ENCODE results near the gene PCNP. TPM values are rescaled to one million over a fixed set of nuclear protein-coding genes. Genes with fewer than 3 reads are reported as not detected.
"Not testable (repeated sequence)": the region's sequence is repeated elsewhere in the genome, so short reads cannot be mapped to it uniquely, and the experiment has no call there.

PCNP gene
- total RNA-seq, 2 experiments from 2014 or later = 261 to 267 TPM

- H3K4me3 Mint-ChIP-seq = peak overlapping the region; percentile 38
- peak overlapping the region; percentile 65 for H3K27ac Mint-ChIP-seq
- H3K4me1 Mint-ChIP-seq (ENCODE audit: low read depth) = peaks cover 71% of the 10 kb centered on the region
- no peaks in the 10 kb centered on the region for H3K27me3 Mint-ChIP-seq (ENCODE audit: low read depth)
- peaks cover 30% of the 10 kb centered on the region for H3K36me3 Mint-ChIP-seq (ENCODE audit: low read depth)
- no peaks in the 10 kb centered on the region for H3K9me3 Mint-ChIP-seq
- intact Hi-C loops (cut with micrococcal nuclease) = loop anchor here (5.0 to 10.0 kb wide), 5 partner anchors 104 to 1309 kb away; partner anchors contain the start of genes NIT2, NXPE3 and TBC1D23
- no peak for DNase-seq
- CTCF ChIA-PET = interaction anchor here (0.7 to 1.0 kb wide), 3 partner anchors 8 to 209 kb away, joined by 3 to 4 read pairs (median 3); no protein-coding TSS in a partner anchor
These were observed 2.7 kb upstream of the PCNP start for GRCh38 chr3:101571028-101571895.

- Mint-ChIP-seq H3K27me3 (ENCODE audit: low read depth) (no peaks in the 10 kb centered on the region), H3K27ac (peak overlapping the region; percentile 96), H3K36me3 (ENCODE audit: low read depth) (peaks cover 24% of the 10 kb centered on the region), H3K9me3 (no peaks in the 10 kb centered on the region), H3K4me3 (peak overlapping the region; percentile 95), H3K4me1 (ENCODE audit: low read depth) (peaks cover 69% of the 10 kb centered on the region)
- peak; percentile 59 for DNase-seq
- CTCF ChIA-PET = interaction anchor here (0.6 to 2.6 kb wide), 12 partner anchors 11 to 275 kb away, joined by 3 to 12 read pairs (median 4); partner anchors contain the start of gene NFKBIZ
- intact Hi-C loops (cut with micrococcal nuclease) = loop anchor here (1.0 to 10.0 kb wide), 15 partner anchors 13 to 1312 kb away; partner anchors contain the start of genes LNP1, NIT2, NXPE3 and RPL24
These were observed 570 bp downstream of the PCNP start for GRCh38 chr3:101574388-101575112.

- CTCF ChIA-PET = interaction anchor here (1.3 kb wide), 1 partner anchor 96 kb away, joined by 3 read pairs; no protein-coding TSS in a partner anchor
- H3K27me3 Mint-ChIP-seq (ENCODE audit: low read depth) = no peaks in the 10 kb centered on the region
- H3K4me1 Mint-ChIP-seq (ENCODE audit: low read depth) = peaks cover 51% of the 10 kb centered on the region
- H3K4me3 Mint-ChIP-seq = no peak overlapping the region
- DNase-seq = no peak
- H3K36me3 Mint-ChIP-seq (ENCODE audit: low read depth) = peaks cover 30% of the 10 kb centered on the region
- no peaks in the 10 kb centered on the region for H3K9me3 Mint-ChIP-seq
- no peak overlapping the region for H3K27ac Mint-ChIP-seq
- intact Hi-C loops (cut with micrococcal nuclease) = loop anchor here (10.0 kb wide), 1 partner anchor 1242 kb away; the partner anchor contains the start of gene NIT2
These were observed 3.3 kb downstream of the PCNP start for GRCh38 chr3:101577286-101577685.

- Mint-ChIP-seq H3K9me3 (no peaks in the 10 kb centered on the region), H3K27ac (no peak overlapping the region), H3K4me3 (no peak overlapping the region), H3K4me1 (ENCODE audit: low read depth) (peaks cover 20% of the 10 kb centered on the region), H3K36me3 (ENCODE audit: low read depth) (peaks cover 44% of the 10 kb centered on the region), H3K27me3 (ENCODE audit: low read depth) (no peaks in the 10 kb centered on the region)
- DNase-seq = no peak
- intact Hi-C loops (cut with micrococcal nuclease) = no loop called here
- CTCF ChIA-PET = interaction anchor here (0.6 kb wide), 1 partner anchor 79 kb away, joined by 6 read pairs; no protein-coding TSS in a partner anchor
These were observed 14.6 kb downstream of the PCNP start for GRCh38 chr3:101588616-101589015.

- Mint-ChIP-seq H3K4me1 (ENCODE audit: low read depth) (peaks cover 13% of the 10 kb centered on the region), H3K27ac (peak overlapping the region; percentile 30), H3K4me3 (no peak overlapping the region), H3K27me3 (ENCODE audit: low read depth) (no peaks in the 10 kb centered on the region), H3K9me3 (no peaks in the 10 kb centered on the region), H3K36me3 (ENCODE audit: low read depth) (peaks cover 43% of the 10 kb centered on the region)
- CTCF ChIA-PET = interaction anchor here (1.2 kb wide), 1 partner anchor 44 kb away, joined by 3 read pairs; no protein-coding TSS in a partner anchor
- intact Hi-C loops (cut with micrococcal nuclease) = no loop called here
- no peak for DNase-seq
These were observed 17.1 kb downstream of the PCNP start for GRCh38 chr3:101591071-101591470.

GRCh38 chr3:101602731-101603130 lies 28.8 kb downstream of the PCNP start:
- H3K4me3 Mint-ChIP-seq = no peak overlapping the region
- CTCF ChIA-PET = no interaction called here
- peaks cover 5% of the 10 kb centered on the region for H3K36me3 Mint-ChIP-seq (ENCODE audit: low read depth)
- DNase-seq = no peak
- H3K9me3 Mint-ChIP-seq = no peaks in the 10 kb centered on the region
- H3K4me1 Mint-ChIP-seq (ENCODE audit: low read depth) = peaks cover 2% of the 10 kb centered on the region
- H3K27ac Mint-ChIP-seq = no peak overlapping the region
- intact Hi-C loops (cut with micrococcal nuclease) = no loop called here
- H3K27me3 Mint-ChIP-seq (ENCODE audit: low read depth) = no peaks in the 10 kb centered on the region

GRCh38 chr3:101603184-101603583 lies 29.2 kb downstream of the PCNP start:
- Mint-ChIP-seq H3K36me3 (ENCODE audit: low read depth) (peaks cover 5% of the 10 kb centered on the region), H3K27ac (no peak overlapping the region), H3K4me3 (no peak overlapping the region), H3K4me1 (ENCODE audit: low read depth) (peaks cover 2% of the 10 kb centered on the region), H3K27me3 (ENCODE audit: low read depth) (no peaks in the 10 kb centered on the region), H3K9me3 (no peaks in the 10 kb centered on the region)
- intact Hi-C loops (cut with micrococcal nuclease) = no loop called here
- CTCF ChIA-PET = no interaction called here
- no peak for DNase-seq

- H3K27me3 Mint-ChIP-seq (ENCODE audit: low read depth); H3K4me3 Mint-ChIP-seq; DNase-seq; CTCF ChIA-PET; H3K4me1 Mint-ChIP-seq (ENCODE audit: low read depth); H3K9me3 Mint-ChIP-seq; H3K27ac Mint-ChIP-seq; H3K36me3 Mint-ChIP-seq (ENCODE audit: low read depth); intact Hi-C loops (cut with micrococcal nuclease): not testable (repeated sequence)
These were observed 31.4 kb downstream of the PCNP start for GRCh38 chr3:101605398-101605797.

- Mint-ChIP-seq H3K4me1 (ENCODE audit: low read depth) (no peaks in the 10 kb centered on the region), H3K9me3 (no peaks in the 10 kb centered on the region), H3K27me3 (ENCODE audit: low read depth) (no peaks in the 10 kb centered on the region), H3K36me3 (ENCODE audit: low read depth) (no peaks in the 10 kb centered on the region), H3K27ac (no peak overlapping the region), H3K4me3 (no peak overlapping the region)
- CTCF ChIA-PET = interaction anchor here (0.6 kb wide), 1 partner anchor 742 kb away, joined by 3 read pairs; no protein-coding TSS in a partner anchor
- intact Hi-C loops (cut with micrococcal nuclease) = no loop called here
- DNase-seq = no peak
These were observed 37.0 kb downstream of the PCNP start for GRCh38 chr3:101611023-101611422.

- H3K9me3 Mint-ChIP-seq; intact Hi-C loops (cut with micrococcal nuclease); H3K4me1 Mint-ChIP-seq (ENCODE audit: low read depth); H3K27ac Mint-ChIP-seq; DNase-seq; H3K27me3 Mint-ChIP-seq (ENCODE audit: low read depth); H3K4me3 Mint-ChIP-seq; H3K36me3 Mint-ChIP-seq (ENCODE audit: low read depth); CTCF ChIA-PET: not testable (repeated sequence)
These were observed 39.0 kb downstream of the PCNP start for GRCh38 chr3:101613014-101613413.

- no peaks in the 10 kb centered on the region for H3K27me3 Mint-ChIP-seq (ENCODE audit: low read depth)
- CTCF ChIA-PET = interaction anchor here (0.6 kb wide), 1 partner anchor 1116 kb away, joined by 3 read pairs; no protein-coding TSS in a partner anchor
These were observed 41.5 kb downstream of the PCNP start for GRCh38 chr3:101615525-101615924.

GRCh38 chr3:101617478-101617877 lies 43.5 kb downstream of the PCNP start:
- Mint-ChIP-seq H3K27ac (no peak overlapping the region), H3K27me3 (ENCODE audit: low read depth) (no peaks in the 10 kb centered on the region), H3K4me3 (no peak overlapping the region), H3K9me3 (peaks cover 4% of the 10 kb centered on the region), H3K4me1 (ENCODE audit: low read depth) (no peaks in the 10 kb centered on the region), H3K36me3 (ENCODE audit: low read depth) (no peaks in the 10 kb centered on the region)
- no peak for DNase-seq
- intact Hi-C loops (cut with micrococcal nuclease) = no loop called here
- CTCF ChIA-PET = no interaction called here

More at GRCh38 chr3:101615525-101615924, 41.5 kb downstream of the PCNP start:
- intact Hi-C loops (cut with micrococcal nuclease) = no loop called here
- no peak overlapping the region for H3K27ac Mint-ChIP-seq
- no peaks in the 10 kb centered on the region for H3K36me3 Mint-ChIP-seq (ENCODE audit: low read depth)
- no peak for DNase-seq
- no peak overlapping the region for H3K4me3 Mint-ChIP-seq
- peaks cover 4% of the 10 kb centered on the region for H3K9me3 Mint-ChIP-seq
- H3K4me1 Mint-ChIP-seq (ENCODE audit: low read depth) = no peaks in the 10 kb centered on the region

Measured in activated naive CD4-positive, alpha-beta T cell treated with anti-CD3 and anti-CD28 coated beads for 36 hours (primary cell).